ENCODE results near the gene PIP5K1C. TPM values are rescaled to one million over a fixed set of nuclear protein-coding genes. Genes with fewer than 3 reads are reported as not detected.

PIP5K1C gene
- total RNA-seq, 2 experiments from 2014 or later: 14.6 to 15.3 TPM

DNA sequence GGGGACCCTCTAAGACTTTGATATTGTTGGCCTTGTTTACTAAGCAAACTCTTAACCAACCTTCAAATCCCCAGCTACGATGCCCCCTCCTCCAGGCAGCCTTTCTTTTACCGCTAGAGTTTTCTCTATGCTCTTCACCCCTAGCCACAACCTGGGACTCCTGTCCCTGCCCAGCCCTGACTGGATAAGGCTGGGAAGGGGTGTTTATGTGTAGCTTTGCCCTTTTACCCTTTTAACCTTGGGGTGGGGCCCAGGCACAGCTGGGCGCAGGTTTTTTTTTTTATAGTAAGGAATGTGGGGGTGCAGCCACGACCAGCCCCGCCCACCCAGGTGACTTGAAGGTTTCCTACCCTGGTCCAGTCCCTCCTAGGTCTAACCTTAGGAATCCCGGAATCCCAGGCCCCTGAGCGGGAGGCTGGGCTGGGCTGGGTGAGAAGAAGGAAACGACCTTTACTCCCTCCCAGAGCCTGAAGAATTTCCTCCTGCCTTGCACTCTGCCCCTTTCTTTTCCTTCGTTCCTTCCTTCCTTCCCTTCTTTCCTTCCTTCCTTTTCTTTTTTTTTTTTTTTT lies 20.2 kb upstream of the PIP5K1C start:
- ATAC-seq (no peak), DNase-seq (no peak)
- Mint-ChIP-seq H3K4me1 (peaks cover 10% of the 10 kb centered on the region), H3K9me3 (ENCODE audit: low read depth) (no peaks in the 10 kb centered on the region), H3K27ac (no peak overlapping the region), H3K36me3 (ENCODE audit: low read depth) (no peaks in the 10 kb centered on the region), H3K27me3 (peaks cover 4% of the 10 kb centered on the region), H3K4me3 (no peak overlapping the region)
- intact Hi-C loops (cut with DNase I, micrococcal nuclease): loop anchor here in 1 of 2 experiments (2.0 kb wide), 1 partner anchor 40 kb away; the partner anchor contains the start of gene APBA3
- POLR2A ChIA-PET: no interaction called here
- CTCF ChIA-PET: interaction anchor here (0.7 to 2.4 kb wide), 5 partner anchors 9 to 267 kb away, joined by 3 to 12 read pairs (median 4); partner anchors contain the start of gene TJP3

DNA sequence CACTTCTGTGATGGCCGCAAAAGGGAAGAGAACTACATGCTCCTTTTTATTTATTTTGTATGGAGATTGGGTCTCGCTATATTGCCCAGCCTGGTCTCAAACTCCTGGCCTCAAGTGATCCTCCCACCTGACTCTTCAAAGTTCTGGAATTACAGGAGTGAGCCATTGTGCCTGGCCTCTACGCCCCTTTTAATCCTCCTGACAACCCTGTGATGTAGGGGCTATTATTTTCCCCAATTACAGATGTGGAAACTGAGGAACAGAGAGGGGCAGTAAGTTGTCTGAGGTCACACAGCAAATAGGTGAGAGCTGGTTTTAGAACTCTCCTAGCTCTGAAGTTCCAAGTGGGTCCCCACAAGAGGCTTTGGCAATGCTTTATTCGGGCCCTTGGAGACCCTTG lies 19.6 kb upstream of the PIP5K1C start:
- CTCF ChIA-PET: interaction anchor here (0.7 to 2.4 kb wide), 5 partner anchors 8 to 76 kb away, joined by 3 to 12 read pairs (median 4); partner anchors contain the start of gene TJP3
- DNase-seq (no peak), ATAC-seq (no peak)
- Mint-ChIP-seq H3K36me3 (ENCODE audit: low read depth) (no peaks in the 10 kb centered on the region), H3K4me3 (no peak overlapping the region), H3K4me1 (peaks cover 10% of the 10 kb centered on the region), H3K27me3 (peaks cover 4% of the 10 kb centered on the region), H3K9me3 (ENCODE audit: low read depth) (no peaks in the 10 kb centered on the region), H3K27ac (no peak overlapping the region)
- POLR2A ChIA-PET: no interaction called here
- intact Hi-C loops (cut with DNase I, micrococcal nuclease): loop anchor here in 1 of 2 experiments (2.0 kb wide), 1 partner anchor 41 kb away; the partner anchor contains the start of gene APBA3

DNA sequence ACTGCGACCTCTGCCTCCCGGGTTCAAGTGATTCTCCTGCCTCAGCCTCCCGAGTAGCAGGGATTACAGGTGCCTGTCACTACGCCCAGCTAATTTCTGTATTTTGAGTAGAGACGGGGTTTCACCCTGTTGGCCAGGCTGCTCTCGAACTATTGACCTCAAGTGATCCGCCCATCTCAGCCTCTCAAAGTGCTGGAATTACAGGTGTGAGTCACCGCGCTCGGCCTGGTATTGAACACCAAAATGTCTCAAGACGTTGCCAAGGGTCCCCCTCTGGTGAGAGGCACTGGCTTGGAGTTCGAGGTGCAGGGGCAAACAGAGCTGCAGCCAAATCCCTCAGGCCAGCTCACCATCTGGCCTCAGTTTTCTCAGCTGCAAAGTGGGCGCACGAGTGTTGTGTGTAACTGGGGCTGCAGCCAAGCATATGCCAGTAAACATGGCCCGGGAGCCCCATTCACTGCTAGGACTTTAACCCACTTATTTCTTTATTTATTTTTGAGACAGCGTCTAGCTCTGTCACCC lies 15.9 kb upstream of the PIP5K1C start:
- no peak for DNase-seq
- no peaks in the 10 kb centered on the region for H3K9me3 Mint-ChIP-seq (ENCODE audit: low read depth)
- H3K36me3 Mint-ChIP-seq (ENCODE audit: low read depth): no peaks in the 10 kb centered on the region
- no peak overlapping the region for H3K27ac Mint-ChIP-seq
- intact Hi-C loops (cut with DNase I, micrococcal nuclease): no loop called here
- POLR2A ChIA-PET: no interaction called here
- H3K4me1 Mint-ChIP-seq: peaks cover 2% of the 10 kb centered on the region
- CTCF ChIA-PET: no interaction called here
- no peak for ATAC-seq
- no peak overlapping the region for H3K4me3 Mint-ChIP-seq
- H3K27me3 Mint-ChIP-seq: no peaks in the 10 kb centered on the region

DNA sequence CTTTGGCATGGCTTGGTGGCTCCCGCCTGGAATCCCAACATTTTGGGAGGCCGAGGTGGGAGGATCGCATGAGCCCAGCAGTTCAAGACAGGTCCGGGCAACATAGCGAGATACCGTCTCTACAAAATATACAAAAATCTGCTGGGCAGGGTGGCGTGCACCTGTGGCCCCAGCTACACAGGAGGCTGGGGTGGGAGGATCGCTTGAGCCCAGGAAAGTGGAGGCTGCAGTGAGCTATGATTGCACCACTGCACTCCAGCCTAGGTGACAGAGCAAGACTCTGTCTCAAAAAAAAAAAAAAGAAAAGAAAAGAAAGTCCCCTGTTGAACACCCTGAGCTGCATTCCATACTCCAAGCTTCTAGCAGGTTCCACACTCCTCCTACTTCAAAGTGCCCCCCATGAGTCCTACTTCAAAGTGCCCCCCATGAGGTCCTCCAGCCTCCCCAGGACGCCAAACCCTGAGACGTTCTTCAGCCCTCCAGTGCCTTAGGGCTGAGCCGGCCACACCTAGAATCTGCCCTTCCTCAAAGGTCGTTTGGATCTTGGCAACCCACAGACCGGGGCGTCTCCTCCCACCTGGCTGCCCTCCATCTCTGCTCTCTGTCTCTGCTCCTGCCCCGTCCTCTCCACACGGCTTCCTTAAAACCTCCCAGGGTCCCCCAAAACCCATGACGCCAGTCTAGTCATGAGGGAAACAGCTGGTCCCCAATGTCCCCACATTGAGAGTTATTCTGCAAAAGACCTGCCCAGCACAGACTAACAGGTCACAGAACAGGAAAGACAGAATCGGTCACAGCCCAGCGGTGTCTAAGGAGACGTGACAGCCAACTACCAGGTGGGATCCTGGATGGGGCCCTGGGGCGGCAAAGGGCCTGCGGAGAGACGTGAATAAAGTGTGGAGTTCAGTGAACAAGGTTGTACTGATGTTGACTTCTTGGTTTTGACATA lies 12.7 kb upstream of the PIP5K1C start:
- intact Hi-C loops (cut with DNase I, micrococcal nuclease): no loop called here
- H3K4me1 Mint-ChIP-seq: no peaks in the 10 kb centered on the region
- CTCF ChIA-PET: interaction anchor here (0.7 to 0.9 kb wide), 2 partner anchors 57 to 168 kb away, joined by 3 read pairs; no protein-coding TSS in a partner anchor
- no peak overlapping the region for H3K4me3 Mint-ChIP-seq
- H3K27ac Mint-ChIP-seq: no peak overlapping the region
- POLR2A ChIA-PET: no interaction called here
- ATAC-seq (no peak), DNase-seq (no peak)
- H3K27me3 Mint-ChIP-seq: peaks cover 2% of the 10 kb centered on the region
- no peaks in the 10 kb centered on the region for H3K36me3 Mint-ChIP-seq (ENCODE audit: low read depth)
- no peaks in the 10 kb centered on the region for H3K9me3 Mint-ChIP-seq (ENCODE audit: low read depth)

DNA sequence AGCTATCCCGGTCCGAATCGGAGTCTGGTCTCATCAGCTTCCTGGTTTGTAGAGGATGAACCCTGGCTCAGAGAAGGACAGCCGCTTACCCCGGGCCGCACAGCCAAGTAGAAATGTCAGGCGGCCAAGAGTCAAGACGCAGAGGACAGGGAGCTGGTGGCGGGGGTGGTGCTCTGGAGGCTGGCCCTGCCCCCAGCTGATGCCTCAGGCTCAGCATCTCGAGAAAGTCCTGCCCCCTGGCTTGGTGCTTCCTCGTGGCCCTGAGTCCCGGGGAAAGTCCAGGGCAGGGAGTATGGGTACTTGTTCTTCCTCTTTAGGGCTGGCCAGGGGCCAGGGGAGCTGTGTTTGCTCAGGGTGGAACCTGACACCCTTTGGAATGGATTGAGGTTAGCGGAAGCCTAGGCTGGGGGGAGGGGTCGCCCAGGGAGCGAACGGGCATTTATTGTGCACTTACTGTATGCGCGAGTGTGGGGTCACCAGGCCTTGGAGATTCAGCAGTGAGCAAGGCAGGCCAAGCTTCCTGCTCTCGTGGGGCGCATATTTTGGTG lies 10.1 kb upstream of the PIP5K1C start:
- Mint-ChIP-seq H3K27me3 (peaks cover 2% of the 10 kb centered on the region), H3K4me1 (no peaks in the 10 kb centered on the region), H3K27ac (no peak overlapping the region), H3K9me3 (ENCODE audit: low read depth) (no peaks in the 10 kb centered on the region), H3K4me3 (no peak overlapping the region), H3K36me3 (ENCODE audit: low read depth) (no peaks in the 10 kb centered on the region)
- CTCF ChIA-PET: interaction anchor here (1.0 to 2.6 kb wide), 3 partner anchors 9 to 48 kb away, joined by 3 to 12 read pairs (median 3); no protein-coding TSS in a partner anchor
- intact Hi-C loops (cut with DNase I, micrococcal nuclease): no loop called here
- no peak for DNase-seq
- POLR2A ChIA-PET: no interaction called here
- no peak for ATAC-seq

DNA sequence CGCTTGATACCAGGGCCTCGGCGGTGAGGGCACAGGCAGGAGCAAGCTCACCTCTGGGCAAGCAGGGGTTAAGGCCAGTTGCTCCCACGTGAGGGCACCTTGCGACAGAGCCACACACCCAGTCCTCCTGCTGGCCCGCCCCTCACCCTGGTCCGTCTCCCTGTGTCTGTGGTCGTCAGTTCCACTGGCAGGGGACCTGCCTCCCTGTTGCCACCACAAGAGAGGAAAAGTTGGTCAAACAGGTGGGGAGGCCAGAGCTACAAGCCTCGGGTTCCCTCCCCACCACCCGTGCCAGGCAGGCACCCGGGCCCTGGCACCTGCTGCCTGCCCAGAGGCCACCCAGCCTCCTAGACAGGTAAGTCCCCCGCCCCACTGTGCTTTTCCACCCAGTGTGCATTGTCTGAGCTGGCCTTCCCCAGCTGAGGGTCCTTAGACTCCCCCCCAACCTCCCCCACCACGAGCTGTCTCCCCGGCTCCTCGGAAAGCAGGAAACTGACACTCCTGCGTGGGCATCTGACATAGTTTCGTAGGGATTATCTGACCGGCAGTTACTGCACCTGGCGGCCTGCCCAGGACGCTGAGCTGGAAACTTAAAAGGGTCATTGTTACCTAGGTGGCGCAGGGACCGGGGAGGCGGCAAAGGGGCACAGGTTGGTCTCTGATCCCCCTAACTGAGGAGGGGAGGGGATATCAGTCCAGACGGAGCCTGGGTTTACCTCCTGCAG lies 8.1 kb upstream of the PIP5K1C start, which contains the start of gene TJP3:
TJP3 (plus strand) TSS at position 178 of the 725 bp plus-strand sequence. CDS start 20,049 bp downstream, outside the sequence.
- Mint-ChIP-seq H3K9me3 (ENCODE audit: low read depth) (no peaks in the 10 kb centered on the region), H3K27me3 (peaks cover 2% of the 10 kb centered on the region), H3K27ac (no peak within 1 kb of the TSS), H3K36me3 (ENCODE audit: low read depth) (no peaks in the 10 kb centered on the region), H3K4me1 (no peaks in the 10 kb centered on the region), H3K4me3 (no peak within 1 kb of the TSS)
- ATAC-seq (no peak), DNase-seq (no peak)
- ChIA-PET CTCF (interaction anchor here (0.9 to 2.6 kb wide), 5 partner anchors 11 to 239 kb away, joined by 3 to 12 read pairs (median 4); no protein-coding TSS in a partner anchor), POLR2A (no interaction called here)
- intact Hi-C loops (cut with DNase I, micrococcal nuclease): loop anchor here in 1 of 2 experiments (5.0 kb wide), 1 partner anchor 161 kb away; no protein-coding TSS in a partner anchor

DNA sequence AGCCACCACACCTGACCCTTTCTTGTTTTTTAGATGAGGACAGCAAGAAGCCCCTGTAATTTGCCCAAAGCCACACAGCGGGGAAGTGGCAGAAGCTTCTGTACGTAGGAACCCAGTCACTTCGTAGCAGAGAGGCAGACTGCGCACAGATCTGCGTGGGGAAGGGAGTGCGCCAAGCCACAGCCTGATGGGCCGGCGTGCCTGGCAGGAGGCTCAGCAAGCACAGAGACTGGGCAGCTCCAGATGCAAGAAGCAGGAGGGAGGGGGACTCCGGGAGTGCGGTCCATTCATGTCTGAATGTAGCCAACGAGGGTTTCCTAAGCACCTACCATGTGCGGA lies 7.6 kb upstream of the PIP5K1C start:
- Mint-ChIP-seq H3K27me3 (peaks cover 2% of the 10 kb centered on the region), H3K4me3 (no peak overlapping the region), H3K9me3 (ENCODE audit: low read depth) (no peaks in the 10 kb centered on the region), H3K4me1 (no peaks in the 10 kb centered on the region), H3K27ac (no peak overlapping the region), H3K36me3 (ENCODE audit: low read depth) (no peaks in the 10 kb centered on the region)
- intact Hi-C loops (cut with DNase I, micrococcal nuclease): loop anchor here in 1 of 2 experiments (5.0 kb wide), 1 partner anchor 161 kb away; no protein-coding TSS in a partner anchor
- no peak for DNase-seq
- no peak for ATAC-seq
- POLR2A ChIA-PET: no interaction called here
- CTCF ChIA-PET: interaction anchor here (0.8 to 1.5 kb wide), 3 partner anchors 12 to 41 kb away, joined by 3 to 4 read pairs (median 4); no protein-coding TSS in a partner anchor

DNA sequence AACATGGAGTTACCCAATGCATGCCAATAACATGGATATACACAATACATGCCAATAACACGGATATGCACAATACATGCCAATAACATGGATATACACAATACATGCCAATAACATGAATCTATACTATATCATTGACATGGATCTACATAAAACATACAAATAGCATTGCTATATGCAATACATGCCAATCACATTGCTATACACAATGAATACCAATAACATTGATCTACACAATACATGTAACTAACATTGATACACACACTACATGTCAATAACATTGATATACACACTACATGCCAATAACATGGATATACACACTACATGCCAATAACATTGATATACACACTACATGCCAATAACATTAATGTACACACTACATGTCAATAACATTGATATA lies 932 bp upstream of the PIP5K1C start:
- intact Hi-C loops (cut with DNase I, micrococcal nuclease): loop anchor here (2.0 kb wide), 2 partner anchors 34 to 938 kb away; partner anchors contain the start of gene TNFAIP8L1 (in 1 of the 2)
- ChIA-PET CTCF (interaction anchor here (1.7 to 2.6 kb wide), 3 partner anchors 11 to 34 kb away, joined by 8 to 18 read pairs (median 11); no protein-coding TSS in a partner anchor), POLR2A (no interaction called here)
- H3K27me3 Mint-ChIP-seq: no peaks in the 10 kb centered on the region
- H3K4me1 Mint-ChIP-seq: peaks cover 17% of the 10 kb centered on the region
- no peaks in the 10 kb centered on the region for H3K9me3 Mint-ChIP-seq (ENCODE audit: low read depth)
- DNase-seq (no peak), ATAC-seq (no peak)
- peak overlapping the region; percentile 63 for H3K4me3 Mint-ChIP-seq
- H3K36me3 Mint-ChIP-seq (ENCODE audit: low read depth): no peaks in the 10 kb centered on the region
- no peak overlapping the region for H3K27ac Mint-ChIP-seq

DNA sequence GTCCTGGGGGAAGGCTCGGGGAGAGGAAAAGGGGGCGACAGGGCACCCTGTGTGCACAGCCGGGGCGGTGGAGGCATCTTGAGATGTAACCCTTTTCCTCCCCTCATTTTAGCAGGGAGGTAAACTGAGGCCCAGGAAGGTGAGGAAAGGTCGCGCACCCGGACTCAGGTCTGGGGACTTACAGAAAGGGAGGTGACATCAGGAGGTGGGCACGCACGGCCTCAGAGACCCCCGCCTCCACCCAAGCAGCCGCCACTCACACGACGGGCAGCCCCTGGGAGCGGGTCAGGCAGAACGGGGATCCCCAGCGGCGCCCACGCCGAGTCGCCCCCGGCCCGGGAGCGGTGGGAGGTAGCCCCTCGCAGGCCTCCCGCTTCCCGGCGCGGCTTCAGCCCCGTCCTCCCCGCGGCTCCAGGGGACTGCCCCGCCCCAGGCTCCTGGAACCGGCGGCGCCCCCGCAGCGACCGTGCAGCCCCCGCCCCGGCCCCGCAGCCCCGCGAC lies 477 bp downstream of the PIP5K1C start:
- intact Hi-C loops (cut with DNase I, micrococcal nuclease): loop anchor here (1.0 to 2.0 kb wide), 7 partner anchors 28 to 939 kb away; partner anchors contain the start of genes HMG20B (in 1 of the 2), MFSD12 (in 1 of the 2) and TNFAIP8L1 (in 1 of the 2)
- ChIA-PET CTCF (interaction anchor here (0.6 to 2.6 kb wide), 9 partner anchors 9 to 33 kb away, joined by 3 to 18 read pairs (median 5); no protein-coding TSS in a partner anchor), POLR2A (interaction anchor here (0.6 kb wide), 1 partner anchor 28 kb away, joined by 3 read pairs; no protein-coding TSS in a partner anchor)

More for the DNA sequence above, 477 bp downstream of the PIP5K1C start:
- ATAC-seq: peak; percentile 15
- Mint-ChIP-seq H3K27ac (peak overlapping the region; percentile 80), H3K4me1 (peaks cover 17% of the 10 kb centered on the region), H3K27me3 (no peaks in the 10 kb centered on the region), H3K36me3 (ENCODE audit: low read depth) (no peaks in the 10 kb centered on the region), H3K9me3 (ENCODE audit: low read depth) (no peaks in the 10 kb centered on the region), H3K4me3 (peak overlapping the region; percentile 87)
- DNase-seq: no peak
